Measurements from ENCODE around the gene COA1. TPM values are rescaled to one million over a fixed set of nuclear protein-coding genes. Genes with fewer than 3 reads are reported as not detected.

COA1 gene
- total and polyA plus RNA-seq, 2 donors (not counting 1 experiment from before 2014, with no cell fraction given), result 28.7 to 72.7 TPM

- no peak for TF ChIP-seq CTCF (IDR thresholded peaks at IDR 0.05)
- no peak for TF ChIP-seq EZH2 (IDR thresholded peaks at IDR 0.05; ENCODE audit: borderline replicate concordance, insufficient read depth, low read depth, low read length, poor library complexity, severe bottlenecking)
- ATAC-seq (ENCODE audit: low read depth) (no peak), DNase-seq (no peak)
- Histone ChIP-seq H3K79me2 (ENCODE audit: control insufficient read depth, insufficient read depth, low read length) (peaks cover 64% of the 10 kb centered on the region), H3K9ac (ENCODE audit: low read length) (no peak overlapping the region), H3K4me2 (replicated peaks; ENCODE audit: low read depth, low read length, poor library complexity, severe bottlenecking) (no peak overlapping the region), H4K20me1 (ENCODE audit: control insufficient read depth, insufficient read depth, low read length, poor library complexity, severe bottlenecking) (peaks cover 16% of the 10 kb centered on the region), H3K4me1 (ENCODE audit: control insufficient read depth in 2 of 2, insufficient read depth in 2 of 2, low read length in 2 of 2) (peaks cover 24 to 25% of the 10 kb centered on the region in 2 donors), H3K27me3 (replicated peaks in 1 of 4; ENCODE audit: control extremely low read depth in 1 of 4, control insufficient read depth in 3 of 4, insufficient read depth in 4 of 4, low read length in 3 of 4) (no peaks in the 10 kb centered on the region), H3K27ac (ENCODE audit: low read length in 2 of 2) (no peak overlapping the region), H3K36me3 (replicated peaks in 1 of 2; ENCODE audit: control extremely low read depth in 1 of 2, control insufficient read depth in 1 of 2, extremely low read depth in 1 of 2, insufficient read depth in 2 of 2, low read length in 1 of 2) (peaks cover 0 to 5% of the 10 kb centered on the region in 2 experiments), H2AFZ (ENCODE audit: insufficient read depth, low read depth, low read length, poor library complexity, severe bottlenecking) (no peak overlapping the region), H3K4me3 (ENCODE audit: control extremely low read depth in 1 of 5, extremely low read depth in 1 of 5, insufficient read depth in 1 of 5, low read depth in 2 of 5, low read length in 4 of 5) (no peak overlapping the region), H3K9me3 (ENCODE audit: control extremely low read depth in 1 of 3, control insufficient read depth in 2 of 3, insufficient read depth in 1 of 3, low read length in 2 of 3) (peaks cover 0 to 2% (median 0%) of the 10 kb centered on the region in 3 donors)
- H3K27me3 Mint-ChIP-seq, result no peaks in the 10 kb centered on the region
- H3K4me1 Mint-ChIP-seq, result peaks cover 25% of the 10 kb centered on the region
- ChIA-PET CTCF (interaction anchor here (2.8 to 6.8 kb wide), 5 partner anchors 16 to 262 kb away, joined by 9 to 721 read pairs (median 43); partner anchors contain the start of gene STK17A), POLR2A (no interaction called here)
- no peaks in the 10 kb centered on the region for H3K9me3 Mint-ChIP-seq (ENCODE audit: insufficient read depth)
- no peak overlapping the region for H3K4me3 Mint-ChIP-seq
- intact Hi-C loops (cut with micrococcal nuclease), result no loop called here
- WGBS (ENCODE audit: insufficient coverage), result no CpG with 5 or more reads among the region's 3 CpGs
- H3K27ac Mint-ChIP-seq, result no peak overlapping the region
Measured at GRCh38 chr7:43701929-43702328, 27.4 kb downstream of the COA1 start.

DNA sequence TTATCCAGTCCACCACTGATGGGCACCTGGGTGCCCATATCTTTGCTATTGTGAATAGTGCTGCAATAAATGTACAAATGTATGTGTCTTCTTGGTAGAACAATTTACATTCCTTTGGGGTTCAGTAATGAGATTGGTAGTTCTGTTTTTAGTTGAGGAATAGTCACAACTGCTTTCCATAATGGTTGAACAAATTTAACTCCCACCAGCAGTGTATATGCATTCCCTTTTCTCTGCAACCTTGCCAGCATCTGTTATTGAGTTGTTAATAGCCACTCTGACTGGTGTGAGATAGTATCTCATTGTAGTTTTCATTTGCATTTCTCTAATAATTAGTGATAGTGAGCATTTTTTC is 27.8 kb downstream of the COA1 start:
- Histone ChIP-seq H3K27me3 (replicated peaks in 1 of 4; ENCODE audit: control extremely low read depth in 1 of 4, control insufficient read depth in 3 of 4, insufficient read depth in 4 of 4, low read length in 3 of 4) (no peaks in the 10 kb centered on the region), H3K36me3 (replicated peaks in 1 of 2; ENCODE audit: control extremely low read depth in 1 of 2, control insufficient read depth in 1 of 2, extremely low read depth in 1 of 2, insufficient read depth in 2 of 2, low read length in 1 of 2) (peaks cover 0 to 5% of the 10 kb centered on the region in 2 experiments), H2AFZ (ENCODE audit: insufficient read depth, low read depth, low read length, poor library complexity, severe bottlenecking) (no peak overlapping the region), H3K4me3 (ENCODE audit: control extremely low read depth in 1 of 5, extremely low read depth in 1 of 5, insufficient read depth in 1 of 5, low read depth in 2 of 5, low read length in 4 of 5) (no peak overlapping the region), H3K9me3 (ENCODE audit: control extremely low read depth in 1 of 3, control insufficient read depth in 2 of 3, insufficient read depth in 1 of 3, low read length in 2 of 3) (peaks cover 0 to 2% (median 0%) of the 10 kb centered on the region in 3 donors), H3K79me2 (ENCODE audit: control insufficient read depth, insufficient read depth, low read length) (peaks cover 64% of the 10 kb centered on the region), H3K4me2 (replicated peaks; ENCODE audit: low read depth, low read length, poor library complexity, severe bottlenecking) (no peak overlapping the region), H3K4me1 (ENCODE audit: control insufficient read depth in 2 of 2, insufficient read depth in 2 of 2, low read length in 2 of 2) (peaks cover 24 to 25% of the 10 kb centered on the region in 2 donors), H4K20me1 (ENCODE audit: control insufficient read depth, insufficient read depth, low read length, poor library complexity, severe bottlenecking) (peaks cover 16% of the 10 kb centered on the region), H3K27ac (ENCODE audit: low read length in 2 of 2) (no peak overlapping the region), H3K9ac (ENCODE audit: low read length) (no peak overlapping the region)
- intact Hi-C loops (cut with micrococcal nuclease), result no loop called here
- ChIA-PET POLR2A (interaction anchor here (4.3 kb wide), 1 partner anchor 119 kb away, joined by 62 read pairs; the partner anchor contains the start of gene STK17A), CTCF (interaction anchor here (1.0 to 6.8 kb wide), 10 partner anchors 16 to 759 kb away, joined by 3 to 721 read pairs (median 22); partner anchors contain the start of gene STK17A)
- Mint-ChIP-seq H3K9me3 (ENCODE audit: insufficient read depth) (no peaks in the 10 kb centered on the region), H3K4me1 (peaks cover 25% of the 10 kb centered on the region), H3K27ac (no peak overlapping the region), H3K4me3 (no peak overlapping the region), H3K27me3 (no peaks in the 10 kb centered on the region)
- no peak for DNase-seq
- no peak for TF ChIP-seq CTCF (IDR thresholded peaks at IDR 0.05)
- no peak for TF ChIP-seq EZH2 (IDR thresholded peaks at IDR 0.05; ENCODE audit: borderline replicate concordance, insufficient read depth, low read depth, low read length, poor library complexity, severe bottlenecking)
- no peak for ATAC-seq (ENCODE audit: low read depth)
